HepG2 (cell line): ENCODE data around the gene KRABD2.

ENCODE experiments used
- CAMTA2 ChIP-seq: sonication (generic); formaldehyde crosslinking; IDR thresholded peaks from 2 replicates; pipeline ENCODE4 v1.4.0; 2020; ENCODE audit warnings: mild to moderate bottlenecking, missing genetic modification reagents, borderline replicate concordance
- DMAP1 ChIP-seq: IDR thresholded peaks from 2 replicates; pipeline ENCODE4 v1.6.1; 2016
- GRHL1 ChIP-seq: sonication (generic); formaldehyde crosslinking; conservative IDR thresholded peaks from 2 replicates; pipeline ENCODE4 v1.8.0; 2022; ENCODE audit warnings: missing genetic modification reagents
- HNRNPH1 ChIP-seq: fragments of 200-400 bp; formaldehyde crosslinking; optimal IDR thresholded peaks from 2 replicates; pipeline ENCODE3; 2017; ENCODE audit warnings: mild to moderate bottlenecking, low read depth, low read length
- KDM3A ChIP-seq: IDR thresholded peaks from 2 replicates; pipeline ENCODE4 v1.6.1; 2018; ENCODE audit warnings: low read depth, missing compliant biosample characterization
- KLF11 ChIP-seq: IDR thresholded peaks from 2 replicates; pipeline ENCODE4 v1.6.1; 2016; ENCODE audit warnings: missing compliant biosample characterization
- KLF9 ChIP-seq: IDR thresholded peaks from 2 replicates; pipeline ENCODE4 v1.6.1; 2016; ENCODE audit warnings: low read depth
- NAIF1 ChIP-seq: sonication (generic); formaldehyde crosslinking; IDR thresholded peaks from 2 replicates; pipeline ENCODE4 v1.5.0; 2020; ENCODE audit warnings: mild to moderate bottlenecking, missing genetic modification reagents, borderline replicate concordance
- NCOA5 ChIP-seq: sonication (generic); formaldehyde crosslinking; IDR thresholded peaks from 2 replicates; pipeline ENCODE4 v1.4.0; 2020; ENCODE audit warnings: missing genetic modification reagents
- NPAS2 ChIP-seq: sonication (generic); formaldehyde crosslinking; IDR thresholded peaks from 2 replicates; pipeline ENCODE4 v1.8.0; 2022; ENCODE audit warnings: mild to moderate bottlenecking, missing genetic modification reagents, borderline replicate concordance
- POGK ChIP-seq: sonication (generic); formaldehyde crosslinking; conservative IDR thresholded peaks from 2 replicates; pipeline ENCODE4 v1.8.0; 2022; ENCODE audit warnings: mild to moderate bottlenecking, moderate library complexity, missing genetic modification reagents
- PREB ChIP-seq: sonication (generic); formaldehyde crosslinking; IDR thresholded peaks from 2 replicates; pipeline ENCODE4 v1.4.0; 2020; ENCODE audit warnings: missing genetic modification reagents
- SMYD3 ChIP-seq: sonication (generic); formaldehyde crosslinking; IDR thresholded peaks from 2 replicates; pipeline ENCODE4 v1.8.1; 2023; ENCODE audit warnings: mild to moderate bottlenecking, missing genetic modification reagents
- TBX3 ChIP-seq: fragments of 450-650 bp; IDR thresholded peaks from 2 replicates; pipeline ENCODE4 v1.6.1; 2017; ENCODE audit warnings: antibody characterized with exemption, mild to moderate bottlenecking, inconsistent platforms, borderline replicate concordance
- ZMAT3 ChIP-seq: sonication (generic); formaldehyde crosslinking; conservative IDR thresholded peaks from 2 replicates; pipeline ENCODE4 v1.7.0; 2021; ENCODE audit warnings: missing genetic modification reagents
- ZNF207 ChIP-seq: fragments of 450-650 bp; IDR thresholded peaks from 2 replicates; pipeline ENCODE4 v1.6.1; 2016; ENCODE audit warnings: antibody characterized with exemption, borderline replicate concordance
- ZNF24 ChIP-seq: fragments of 450-650 bp; IDR thresholded peaks from 2 replicates; pipeline ENCODE4 v1.6.1; 2017; ENCODE audit warnings: antibody characterized with exemption, mild to moderate bottlenecking
- ZNF460 ChIP-seq: sonication (generic); formaldehyde crosslinking; IDR thresholded peaks from 2 replicates; pipeline ENCODE4 v1.5.1; 2020; ENCODE audit warnings: missing genetic modification reagents, mild to moderate bottlenecking, borderline replicate concordance
- ZNF512B ChIP-seq: sonication (generic); formaldehyde crosslinking; IDR thresholded peaks from 2 replicates; pipeline ENCODE4 v1.5.1; 2020; ENCODE audit warnings: missing genetic modification reagents, mild to moderate bottlenecking, borderline replicate concordance
- ZNF567 ChIP-seq: sonication (generic); formaldehyde crosslinking; IDR thresholded peaks from 2 replicates; pipeline ENCODE4 v1.8.1; 2023; ENCODE audit warnings: mild to moderate bottlenecking, missing genetic modification reagents, borderline replicate concordance
- ZNF703 ChIP-seq: sonication (generic); formaldehyde crosslinking; IDR thresholded peaks from 2 replicates; pipeline ENCODE4 v1.5.1; 2020; ENCODE audit warnings: missing genetic modification reagents, mild to moderate bottlenecking, moderate library complexity, borderline replicate concordance
- ZNF782 ChIP-seq: sonication (generic); formaldehyde crosslinking; IDR thresholded peaks from 2 replicates; pipeline ENCODE4 v1.4.0; 2020; ENCODE audit warnings: missing genetic modification reagents, mild to moderate bottlenecking, borderline replicate concordance

The KRABD2 gene

GRCh38 chr17:8420041-8420934, 43.8 kb upstream of the KRABD2 start (continued):
- TF ChIP-seq NCOA5 (CRISPR knock-in tag) (0 out of 2 replicates have a peak, but pooled peaks have one; percentile 28), KLF11 (peak; percentile 96; the same call in 1 of the 2 replicates), KDM3A (peak; percentile 66), CAMTA2 (CRISPR knock-in tag) (no peak), NPAS2 (CRISPR knock-in tag) (no peak), POGK (CRISPR knock-in tag) (peak; percentile 63; the same call in 1 of the 2 replicates), PREB (CRISPR knock-in tag) (no peak), ZMAT3 (CRISPR knock-in tag) (peak; percentile 71; the same call in 1 of the 2 replicates), KLF9 (CRISPR knock-in tag) (peak; percentile 59; the same call in 1 of the 2 replicates), SMYD3 (CRISPR knock-in tag) (peak; percentile 73; the same call in 1 of the 2 replicates), ZNF782 (CRISPR knock-in tag) (no peak), HNRNPH1 (no peak), ZNF460 (CRISPR knock-in tag) (peak; percentile 41; the same call in 1 of the 2 replicates), TBX3 (no peak), NAIF1 (CRISPR knock-in tag) (peak; percentile 77), ZNF703 (CRISPR knock-in tag) (no peak), GRHL1 (CRISPR knock-in tag) (no peak), ZNF512B (no peak), ZNF24 (0 out of 2 replicates have a peak, but pooled peaks have one; percentile 18), DMAP1 (CRISPR knock-in tag) (peak; percentile 68), ZNF207 (no peak), ZNF567 (CRISPR knock-in tag) (no peak)
